Loucy (cell line): Measurements from ENCODE around the gene PCDHAC1.

Experiments
- H2AFZ ChIP-seq: fragments of 200-600 bp; sonication (generic); 2 replicates; pipeline ENCODE4 v1.6.0; 2016; ENCODE audit warnings: antibody characterized with exemption, mild to moderate bottlenecking, low read length, moderate library complexity
- H3F3A ChIP-seq: fragments of 200-600 bp; 2 replicates; pipeline ENCODE4 v1.6.0; 2016; ENCODE audit warnings: antibody characterized with exemption, low read depth, mild to moderate bottlenecking
- H3K27me3 ChIP-seq: fragments of 200-600 bp; sonication (generic); 2 replicates; pipeline ENCODE4 v1.6.1; 2014; ENCODE audit warnings: low read length, mild to moderate bottlenecking; ENCODE audit not compliant: insufficient read depth, poor library complexity, severe bottlenecking
- H3K36me3 ChIP-seq: fragments of 200-600 bp; sonication (generic); 2 replicates; pipeline ENCODE4 v1.6.1; 2016; ENCODE audit warnings: low read length; ENCODE audit not compliant: insufficient read depth
- H3K4me1 ChIP-seq: fragments of 200-600 bp; sonication (generic); 2 replicates; pipeline ENCODE4 v1.5.1; 2014; ENCODE audit warnings: low read length, mild to moderate bottlenecking; ENCODE audit not compliant: insufficient read depth, poor library complexity, severe bottlenecking
- H3K4me2 ChIP-seq: fragments of 200-600 bp; sonication (generic); 2 replicates; pipeline ENCODE4 v1.6.0; 2014; ENCODE audit warnings: antibody characterized with exemption, low read length, low read depth, mild to moderate bottlenecking; ENCODE audit not compliant: poor library complexity, severe bottlenecking
- H3K4me3 ChIP-seq: fragments of 200-600 bp; sonication (generic); 2 replicates; pipeline ENCODE4 v1.5.1; 2014; ENCODE audit warnings: low read length, mild to moderate bottlenecking, mixed read lengths; ENCODE audit not compliant: poor library complexity, severe bottlenecking
- H3K79me2 ChIP-seq: fragments of 200-600 bp; sonication (generic); 2 replicates; pipeline ENCODE4 v1.6.1; 2014; ENCODE audit warnings: low read length; ENCODE audit not compliant: insufficient read depth
- H3K9ac ChIP-seq: fragments of 200-600 bp; sonication (generic); 2 replicates; pipeline ENCODE4 v1.6.0; 2014; ENCODE audit warnings: mild to moderate bottlenecking, low read depth, low read length, moderate library complexity; ENCODE audit not compliant: poor library complexity, severe bottlenecking
- H3K9me2 ChIP-seq: fragments of 200-600 bp; sonication (generic); replicated peaks from 2 replicates; pipeline ENCODE4 v1.6.1; 2016; ENCODE audit warnings: low read depth, low read length, mixed read lengths
- H3K9me3 ChIP-seq: fragments of 200-600 bp; sonication (generic); 2 replicates; pipeline ENCODE4 v1.6.1; 2014; ENCODE audit warnings: mild to moderate bottlenecking, antibody characterized with exemption, low read length, low read depth; ENCODE audit not compliant: insufficient read depth
- H4K20me1 ChIP-seq: fragments of 200-600 bp; sonication (generic); 2 replicates; pipeline ENCODE4 v1.6.0; 2014; ENCODE audit warnings: antibody characterized with exemption, low read length, mild to moderate bottlenecking; ENCODE audit not compliant: insufficient read depth, poor library complexity, severe bottlenecking
- CTCF ChIP-seq: fragments of 200-600 bp; sonication (generic); conservative IDR thresholded peaks from 2 replicates; pipeline ENCODE4 v1.5.1; 2014; ENCODE audit warnings: mild to moderate bottlenecking, antibody characterized with exemption, low read length
- EZH2phosphoT487 ChIP-seq: fragments of 200-600 bp; IDR thresholded peaks from 2 replicates; pipeline ENCODE4 v1.6.1; 2018; ENCODE audit warnings: antibody characterized with exemption, mild to moderate bottlenecking, moderate library complexity, borderline replicate concordance

PCDHAC1 gene

GRCh38 chr5:140978983-140979382 is 52.9 kb downstream of the PCDHAC1 start:
- H3K9ac ChIP-seq, result no peak overlapping the region

More at GRCh38 chr5:140978983-140979382, 52.9 kb downstream of the PCDHAC1 start:
- Histone ChIP-seq H3K4me1 (no peaks in the 10 kb centered on the region), H3K9me3 (no peaks in the 10 kb centered on the region), H3K4me2 (no peak overlapping the region), H4K20me1 (no peaks in the 10 kb centered on the region), H3K27me3 (no peaks in the 10 kb centered on the region), H2AFZ (no peak overlapping the region), H3K79me2 (no peaks in the 10 kb centered on the region), H3K36me3 (no peaks in the 10 kb centered on the region), H3F3A (no peaks in the 10 kb centered on the region), H3K9me2 (no peaks in the 10 kb centered on the region), H3K4me3 (no peak overlapping the region)
- TF ChIP-seq CTCF (no peak), EZH2phosphoT487 (no peak)
